Spleen (tissue), 11 donors: Measurements from ENCODE around the gene MCF2L. TPM values are rescaled to one million over a fixed set of nuclear protein-coding genes. Genes with fewer than 3 reads are reported as not detected.

Experiments used
- DNase-seq: peaks from one replicate; pipeline ENCODE4 v3.0.0-alpha.2; 2020
- H3K27ac ChIP-seq, 8 donors: fragments of 200-600 bp; sonication (generic) in 7 of 8; 1 replicate in 4 of 8; 2 replicates in 4 of 8; pipeline versions ENCODE4 v1.5.0 to v1.8.0; 2016 to 2021; ENCODE audit warnings: inconsistent platforms in 4 of 8, mild to moderate bottlenecking in 4 of 8, moderate library complexity in 1 of 8
- H3K27me3 ChIP-seq, 7 donors: fragments of 200-600 bp; sonication (generic) in 6 of 7; replicated peaks in 1 of 7; 1 replicate in 4 of 7; 2 replicates in 3 of 7; pipeline versions ENCODE4 v1.5.0 to v1.8.0; 2016 to 2021; ENCODE audit warnings: inconsistent platforms in 3 of 7, mild to moderate bottlenecking in 1 of 7
- H3K36me3 ChIP-seq, 6 donors: fragments of 200-600 bp; sonication (generic) in 5 of 6; 1 replicate in 4 of 6; 2 replicates in 2 of 6; pipeline versions ENCODE4 v1.5.0 to v1.8.0; 2016 to 2021; ENCODE audit warnings: inconsistent platforms in 2 of 6
- H3K4me1 ChIP-seq, 6 donors: fragments of 200-600 bp; sonication (generic) in 5 of 6; 1 replicate in 3 of 6; 2 replicates in 3 of 6; pipeline versions ENCODE4 v1.5.0 to v1.8.0; 2016 to 2021; ENCODE audit warnings: inconsistent platforms in 3 of 6
- H3K4me3 ChIP-seq, 8 donors: fragments of 200-600 bp; sonication (generic) in 7 of 8; 1 replicate in 4 of 8; 2 replicates in 4 of 8; pipeline versions ENCODE4 v1.5.0 to v1.8.0; 2016 to 2021; ENCODE audit warnings: inconsistent platforms in 4 of 8, mild to moderate bottlenecking in 4 of 8, moderate library complexity in 2 of 8
- H3K9me3 ChIP-seq, 8 donors: fragments of 200-600 bp; sonication (generic) in 7 of 8; 1 replicate in 4 of 8; 2 replicates in 4 of 8; pipeline versions ENCODE4 v1.5.0 to v1.8.0; 2016 to 2021; ENCODE audit warnings: inconsistent platforms in 4 of 8
- CTCF ChIP-seq, 11 experiments: fragments of 200-600 bp in 7 of 11; fragments of 450-650 bp in 4 of 11; sonication (generic) in 4 of 11; IDR thresholded peaks in 8 of 11; conservative IDR thresholded peaks in 3 of 11; 1 replicate in 7 of 11; 2 replicates in 4 of 11; pipeline versions ENCODE4 v1.4.0 to v1.8.0; 2016 to 2021; ENCODE audit warnings: antibody characterized with exemption in 11 of 11, inconsistent platforms in 4 of 11, mild to moderate bottlenecking in 1 of 11
- POLR2A ChIP-seq, 3 donors: fragments of 450-650 bp; IDR thresholded peaks; one replicate each; pipeline ENCODE4 v1.5.1; 2017; ENCODE audit warnings: antibody characterized with exemption in 3 of 3, mild to moderate bottlenecking in 1 of 3
- POLR2AphosphoS5 ChIP-seq, 3 donors: sonication (generic); formaldehyde crosslinking; IDR thresholded peaks; one replicate each; pipeline ENCODE4 v1.5.1; 2017; ENCODE audit warnings: antibody characterized with exemption in 3 of 3
- WGBS, 5 donors: extraction: QIAGEN DNeasy Blood & Tissue Kit in 3 of 5; methylation state at CpG; one replicate each; pipeline versions ENCODE4 v1.1.5 to v1.1.7; 2013 to 2018; 5-methylcytosine and 5-hydroxymethylcytosine counted together
- intact Hi-C: fragments of 100-400 bp; cut with DNase I; formaldehyde crosslinking; loops from one replicate; pipeline ENCODE4 v1.15.0; 2023; ENCODE audit warnings: low total_unique reads
- polyA plus RNA-seq, 3 donors: library from polyadenylated mRNA; stranded (reverse); fragments of 200-250 nt; gene quantifications; one replicate each; pipeline ENCODE4 v1.2.1, GENCODE V29; 2013
- total RNA-seq, 7 donors: library from RNA; depleted of rRNA in 3 of 7; stranded (reverse); fragments of >200 nt in 3 of 7; fragmentation: NEBNext Ultra II Directional in 4 of 7; extraction: Animal tissue kit (Norgen Biotek cat#: 25700) in 4 of 7; gene quantifications; one replicate each; pipeline versions ENCODE4 v1.1.0 to v1.2.1, GENCODE V29; 2016 to 2021
- donor health status: healthy with polysubstance abuse.
- donor health status: DM: no; HTN: no; CAD: no; lungs with moderate emphysema.
- donor health status: DM: no; HTN: no; CAD: no.
- donor health status: Bipolar disorder and iron deficiency.
- donor health status: healthy.
- donor health status: DM: no; HTN: no; CAD: no.
- donor health status: DM: yes; HTN: yes; CAD: no.

Gene MCF2L
- total and polyA plus RNA-seq, 10 donors = 4.3 to 21.4 (median 13.0) TPM

GRCh38 chr13:112926003-112926402, 43.0 kb upstream of the MCF2L start:
- H3K27me3 ChIP-seq = peaks cover 0 to 26% (median 13%) of the 10 kb centered on the region in 7 donors
- peaks cover 0 to 6% (median 0%) of the 10 kb centered on the region in 8 donors for H3K9me3 ChIP-seq
- DNase-seq = no peak
- no peaks in the 10 kb centered on the region for H3K36me3 ChIP-seq
- intact Hi-C loops = no loop called here
- no peak overlapping the region for H3K4me3 ChIP-seq
- peaks cover 6 to 17% (median 14%) of the 10 kb centered on the region in 6 donors for H3K4me1 ChIP-seq
- 91 to 97% (median 95%) methylated on average over 15 of the region's 15 CpGs for WGBS, 5 donors
- H3K27ac ChIP-seq = no peak overlapping the region
- no peak for TF ChIP-seq POLR2A (IDR thresholded peaks at IDR 0.05)
- TF ChIP-seq CTCF (IDR thresholded peaks at IDR 0.05 in 8 of 11, conservative IDR thresholded peaks at IDR 0.05 in 3 of 11) = no peak
- TF ChIP-seq POLR2AphosphoS5 (IDR thresholded peaks at IDR 0.05) = no peak

- intact Hi-C loops = no loop called here
- no peak for DNase-seq
- H3K27ac ChIP-seq = no peak overlapping the region
- TF ChIP-seq POLR2AphosphoS5 (IDR thresholded peaks at IDR 0.05) (no peak), POLR2A (IDR thresholded peaks at IDR 0.05) (no peak), CTCF (IDR thresholded peaks at IDR 0.05 in 8 of 11, conservative IDR thresholded peaks at IDR 0.05 in 3 of 11) (no peak)
- peaks cover 0 to 6% (median 0%) of the 10 kb centered on the region in 8 donors for H3K9me3 ChIP-seq
- H3K4me1 ChIP-seq = peaks cover 6 to 23% (median 14%) of the 10 kb centered on the region in 6 donors
- peaks cover 0 to 36% (median 14%) of the 10 kb centered on the region in 7 donors for H3K27me3 ChIP-seq
- H3K4me3 ChIP-seq = no peak overlapping the region
- no peaks in the 10 kb centered on the region for H3K36me3 ChIP-seq
- 52 to 81% (median 72%) methylated on average over 5 of the region's 5 CpGs for WGBS, 5 donors
Measured at GRCh38 chr13:112926993-112927392, 42.0 kb upstream of the MCF2L start.

- intact Hi-C loops = no loop called here
- Histone ChIP-seq H3K9me3 (peaks cover 0 to 6% (median 0%) of the 10 kb centered on the region in 8 donors), H3K4me1 (peaks cover 6 to 23% (median 14%) of the 10 kb centered on the region in 6 donors), H3K27me3 (peaks cover 0 to 46% (median 14%) of the 10 kb centered on the region in 7 donors), H3K27ac (no peak overlapping the region), H3K36me3 (no peaks in the 10 kb centered on the region), H3K4me3 (no peak overlapping the region)
- 73 to 80% (median 76%) methylated on average over 21 of the region's 21 CpGs for WGBS, 5 donors
- TF ChIP-seq POLR2AphosphoS5 (IDR thresholded peaks at IDR 0.05) = no peak
- TF ChIP-seq CTCF (IDR thresholded peaks at IDR 0.05 in 8 of 11, conservative IDR thresholded peaks at IDR 0.05 in 3 of 11) = no peak
- TF ChIP-seq POLR2A (IDR thresholded peaks at IDR 0.05) = no peak
- DNase-seq = no peak
Measured at GRCh38 chr13:112928020-112928971, 40.7 kb upstream of the MCF2L start.
